Fibroblast of villous mesenchyme (primary cell): ENCODE measurements around the gene ATXN2. TPM values are rescaled to one million over a fixed set of nuclear protein-coding genes. Genes with fewer than 3 reads are reported as not detected.

Experiments used
- DNase-seq: peaks from one replicate; pipeline ENCODE4 v3.0.0-alpha.2; 2010; ENCODE audit warnings: low read depth
- H3K4me3 ChIP-seq: 2 replicates; pipeline ENCODE4 v1.5.1; 2011; ENCODE audit warnings: low read depth, mild to moderate bottlenecking, low read length
- CTCF ChIP-seq: IDR thresholded peaks from 2 replicates; pipeline ENCODE4 v1.5.1; 2012; ENCODE audit warnings: low read depth, mild to moderate bottlenecking, low read length; ENCODE audit not compliant: insufficient read depth
- total RNA-seq: library from RNA; depleted of rRNA; stranded (reverse); fragments of >200 nt; gene quantifications from 2 replicates; pipeline ENCODE4 v1.2.3, GENCODE V29; 2012

ATXN2 gene
- total RNA-seq, 1 donor = 71.7 TPM

- no peak overlapping the region for H3K4me3 ChIP-seq
- no peak for DNase-seq
- TF ChIP-seq CTCF = no peak
Measured at GRCh38 chr12:111488798-111489197, 110.3 kb downstream of the ATXN2 start.

GRCh38 chr12:111488271-111488670, 110.8 kb downstream of the ATXN2 start:
- DNase-seq = peak; percentile 86
- no peak overlapping the region for H3K4me3 ChIP-seq
- TF ChIP-seq CTCF = no peak

GRCh38 chr12:111482462-111482861, 116.7 kb downstream of the ATXN2 start:
- DNase-seq = no peak
- TF ChIP-seq CTCF = peak; percentile 23
- H3K4me3 ChIP-seq = no peak overlapping the region

- no peak overlapping the region for H3K4me3 ChIP-seq
- no peak for DNase-seq
- TF ChIP-seq CTCF = no peak
Measured at GRCh38 chr12:111471236-111471635, 127.9 kb downstream of the ATXN2 start.

- no peak for DNase-seq
- H3K4me3 ChIP-seq = no peak overlapping the region
- no peak for TF ChIP-seq CTCF
Measured at GRCh38 chr12:111469401-111469800, 129.7 kb downstream of the ATXN2 start.

GRCh38 chr12:111467857-111468241, 131.3 kb downstream of the ATXN2 start:
- DNase-seq = peak; percentile 85
- no peak overlapping the region for H3K4me3 ChIP-seq
- no peak for TF ChIP-seq CTCF

- H3K4me3 ChIP-seq = no peak overlapping the region
- no peak for DNase-seq
- TF ChIP-seq CTCF = no peak
Measured at GRCh38 chr12:111467092-111467856, 131.8 kb downstream of the ATXN2 start.
